MM.1S (cell line): ENCODE measurements around the gene MAGI2.

ENCODE experiments used
- DNase-seq: peaks from one replicate; pipeline ENCODE4 v3.0.0-alpha.2; 2015
- H2AFZ ChIP-seq: fragments of 300-600 bp; sonication (generic); 2 replicates; pipeline ENCODE4 v1.6.0; 2016; ENCODE audit warnings: antibody characterized with exemption, low read length
- H3F3A ChIP-seq: fragments of 300-600 bp; sonication (generic); 2 replicates; pipeline ENCODE4 v1.6.1; 2016; ENCODE audit warnings: mild to moderate bottlenecking, antibody characterized with exemption, low read length, moderate library complexity, mixed read lengths; ENCODE audit not compliant: insufficient read depth
- H3K27ac ChIP-seq: fragments of 300-600 bp; sonication (generic); 2 replicates; pipeline ENCODE4 v1.5.1; 2016; ENCODE audit warnings: mild to moderate bottlenecking, low read length
- H3K27me3 ChIP-seq: fragments of 300-600 bp; sonication (generic); replicated peaks from 2 replicates; pipeline ENCODE4 v1.6.0; 2016; ENCODE audit warnings: low read length; ENCODE audit not compliant: insufficient read depth
- H3K36me3 ChIP-seq: fragments of 300-600 bp; sonication (generic); replicated peaks from 2 replicates; pipeline ENCODE4 v1.6.1; 2016; ENCODE audit warnings: mild to moderate bottlenecking, low read length, mixed read lengths; ENCODE audit not compliant: insufficient read depth
- H3K4me1 ChIP-seq: fragments of 300-600 bp; sonication (generic); 2 replicates; pipeline ENCODE4 v1.6.1; 2016; ENCODE audit warnings: low read length, mixed read lengths
- H3K4me2 ChIP-seq: fragments of 300-600 bp; sonication (generic); 2 replicates; pipeline ENCODE4 v1.6.0; 2016; ENCODE audit warnings: low read depth, low read length
- H3K4me3 ChIP-seq: fragments of 300-600 bp; sonication (generic); 2 replicates; pipeline ENCODE4 v1.5.1; 2016; ENCODE audit warnings: low read length, mixed read lengths
- H3K79me2 ChIP-seq: fragments of 300-600 bp; sonication (generic); 2 replicates; pipeline ENCODE4 v1.6.1; 2016; ENCODE audit warnings: mixed run types, low read length, mixed read lengths
- H3K9ac ChIP-seq: fragments of 300-600 bp; sonication (generic); 2 replicates; pipeline ENCODE4 v1.6.1; 2016; ENCODE audit warnings: low read length, mixed read lengths
- H3K9me2 ChIP-seq: fragments of 300-600 bp; sonication (generic); replicated peaks from 2 replicates; pipeline ENCODE4 v1.6.1; 2016; ENCODE audit warnings: mild to moderate bottlenecking, low read length, mixed read lengths; ENCODE audit not compliant: insufficient read depth
- H3K9me3 ChIP-seq: fragments of 300-600 bp; sonication (generic); replicated peaks from 2 replicates; pipeline ENCODE4 v1.6.1; 2016; ENCODE audit warnings: mild to moderate bottlenecking, low read length, mixed read lengths; ENCODE audit not compliant: insufficient read depth
- H4K20me1 ChIP-seq: fragments of 300-600 bp; sonication (generic); 2 replicates; pipeline ENCODE4 v1.6.1; 2016; ENCODE audit warnings: mild to moderate bottlenecking, low read length, moderate library complexity, mixed read lengths; ENCODE audit not compliant: insufficient read depth
- EZH2 ChIP-seq: fragments of 300-600 bp; sonication (generic); optimal IDR thresholded peaks from 2 replicates; pipeline ENCODE3; 2017; ENCODE audit warnings: low read depth, mild to moderate bottlenecking, antibody characterized with exemption, low read length, mixed read lengths
- EZH2phosphoT487 ChIP-seq: fragments of 300-600 bp; sonication (generic); IDR thresholded peaks from 2 replicates; pipeline ENCODE4 v1.6.1; 2018; ENCODE audit warnings: antibody characterized with exemption, low read length
- TF ChIP-seq, protein P1 (sequence below): fragments of 300-600 bp; sonication (generic); IDR thresholded peaks from 2 replicates; pipeline ENCODE4 v1.5.1; 2016; ENCODE audit warnings: antibody characterized with exemption, low read length, mixed read lengths

The MAGI2 gene

DNA sequence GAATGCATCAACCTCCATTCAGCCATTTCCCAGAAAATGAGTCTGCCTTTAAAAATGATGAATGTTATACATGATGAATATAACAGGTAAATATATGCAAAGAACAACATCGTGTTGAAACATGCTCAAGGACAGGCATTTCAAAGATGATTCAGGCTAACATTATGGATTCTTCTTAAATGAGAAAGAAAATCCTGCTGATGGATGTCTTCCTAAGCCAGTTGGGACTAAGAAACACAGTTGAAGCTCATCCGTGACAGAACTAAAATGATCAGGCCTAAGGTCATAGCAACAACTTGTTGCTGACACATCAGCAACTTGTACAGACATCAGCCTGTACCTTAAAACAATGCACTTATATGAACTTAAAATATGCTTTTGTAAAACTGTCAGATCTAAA, 267.9 kb downstream of the MAGI2 start:
- Histone ChIP-seq H3K79me2 (no peaks in the 10 kb centered on the region), H3K4me2 (no peak overlapping the region), H3K9me2 (no peaks in the 10 kb centered on the region), H3K36me3 (no peaks in the 10 kb centered on the region), H4K20me1 (no peaks in the 10 kb centered on the region), H3F3A (no peaks in the 10 kb centered on the region), H3K9ac (no peak overlapping the region), H2AFZ (no peak overlapping the region), H3K4me1 (no peaks in the 10 kb centered on the region), H3K9me3 (no peaks in the 10 kb centered on the region), H3K27ac (no peak overlapping the region), H3K4me3 (no peak overlapping the region), H3K27me3 (no peaks in the 10 kb centered on the region)
- TF ChIP-seq, protein P1, sequence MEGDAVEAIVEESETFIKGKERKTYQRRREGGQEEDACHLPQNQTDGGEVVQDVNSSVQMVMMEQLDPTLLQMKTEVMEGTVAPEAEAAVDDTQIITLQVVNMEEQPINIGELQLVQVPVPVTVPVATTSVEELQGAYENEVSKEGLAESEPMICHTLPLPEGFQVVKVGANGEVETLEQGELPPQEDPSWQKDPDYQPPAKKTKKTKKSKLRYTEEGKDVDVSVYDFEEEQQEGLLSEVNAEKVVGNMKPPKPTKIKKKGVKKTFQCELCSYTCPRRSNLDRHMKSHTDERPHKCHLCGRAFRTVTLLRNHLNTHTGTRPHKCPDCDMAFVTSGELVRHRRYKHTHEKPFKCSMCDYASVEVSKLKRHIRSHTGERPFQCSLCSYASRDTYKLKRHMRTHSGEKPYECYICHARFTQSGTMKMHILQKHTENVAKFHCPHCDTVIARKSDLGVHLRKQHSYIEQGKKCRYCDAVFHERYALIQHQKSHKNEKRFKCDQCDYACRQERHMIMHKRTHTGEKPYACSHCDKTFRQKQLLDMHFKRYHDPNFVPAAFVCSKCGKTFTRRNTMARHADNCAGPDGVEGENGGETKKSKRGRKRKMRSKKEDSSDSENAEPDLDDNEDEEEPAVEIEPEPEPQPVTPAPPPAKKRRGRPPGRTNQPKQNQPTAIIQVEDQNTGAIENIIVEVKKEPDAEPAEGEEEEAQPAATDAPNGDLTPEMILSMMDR: no peak
- TF ChIP-seq EZH2phosphoT487 (no peak), EZH2 (no peak)
- DNase-seq: no peak

DNA sequence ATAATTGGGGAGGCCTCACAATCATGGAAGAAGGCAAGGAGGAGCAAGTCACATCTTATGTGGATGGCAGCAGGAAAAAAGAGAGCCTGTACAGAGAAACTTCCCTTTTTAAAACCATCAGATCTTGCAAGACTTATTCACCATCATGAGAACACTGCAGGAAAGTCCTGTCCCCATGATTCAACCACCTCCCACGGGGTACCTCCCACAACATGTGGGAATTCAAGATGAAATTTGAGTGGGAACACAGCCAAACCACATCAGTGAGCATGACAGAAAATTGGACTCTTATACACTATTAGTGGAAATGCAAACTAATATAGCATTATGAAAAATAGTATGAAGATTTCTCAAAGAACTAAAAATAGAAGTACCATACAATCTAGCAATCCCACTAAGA, 271.2 kb downstream of the MAGI2 start:
- H3K9me3 ChIP-seq: no peaks in the 10 kb centered on the region
- H3F3A ChIP-seq: no peaks in the 10 kb centered on the region
- no peaks in the 10 kb centered on the region for H3K79me2 ChIP-seq
- H3K4me3 ChIP-seq: no peak overlapping the region
- H3K27ac ChIP-seq: no peak overlapping the region
- DNase-seq: no peak
- TF ChIP-seq EZH2 (no peak), EZH2phosphoT487 (no peak)
- TF ChIP-seq, protein P1: no peak
- no peak overlapping the region for H3K4me2 ChIP-seq
- no peaks in the 10 kb centered on the region for H3K9me2 ChIP-seq
- no peak overlapping the region for H3K9ac ChIP-seq
- H4K20me1 ChIP-seq: no peaks in the 10 kb centered on the region
- no peak overlapping the region for H2AFZ ChIP-seq
- no peaks in the 10 kb centered on the region for H3K36me3 ChIP-seq
- no peaks in the 10 kb centered on the region for H3K27me3 ChIP-seq
- H3K4me1 ChIP-seq: no peaks in the 10 kb centered on the region

DNA sequence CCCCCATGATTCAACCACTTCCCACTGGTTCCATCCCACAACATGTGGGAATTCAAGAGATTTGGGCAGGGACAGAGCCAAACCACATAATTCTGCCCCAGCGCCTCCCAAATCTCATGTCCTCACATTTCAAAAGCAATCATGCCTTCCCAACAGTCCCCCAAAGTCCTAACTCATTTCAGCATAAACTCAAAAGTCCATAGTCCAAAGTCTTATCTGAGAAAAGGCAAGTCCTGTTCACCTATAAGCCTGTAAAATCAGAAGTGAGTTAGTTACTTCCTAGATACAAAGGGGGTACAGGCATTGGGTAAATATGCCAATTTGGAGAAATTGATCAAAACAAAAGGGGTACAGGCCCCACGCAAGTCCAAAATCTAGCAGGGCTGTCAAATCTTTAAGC, 272.9 kb downstream of the MAGI2 start:
- Histone ChIP-seq H3K4me1 (no peaks in the 10 kb centered on the region), H3K9ac (no peak overlapping the region), H3K36me3 (no peaks in the 10 kb centered on the region), H3K79me2 (no peaks in the 10 kb centered on the region), H3K27me3 (no peaks in the 10 kb centered on the region), H3K4me2 (no peak overlapping the region), H3K9me2 (no peaks in the 10 kb centered on the region), H3F3A (no peaks in the 10 kb centered on the region), H4K20me1 (no peaks in the 10 kb centered on the region), H3K4me3 (no peak overlapping the region), H3K9me3 (no peaks in the 10 kb centered on the region), H3K27ac (no peak overlapping the region), H2AFZ (no peak overlapping the region)
- no peak for DNase-seq
- TF ChIP-seq EZH2phosphoT487 (no peak), EZH2 (no peak)
- TF ChIP-seq, protein P1: no peak
